Hepatocyte (in vitro differentiated cells): ENCODE measurements around the gene ENO4. TPM values are rescaled to one million over a fixed set of nuclear protein-coding genes. Genes with fewer than 3 reads are reported as not detected.

Source experiments
- DNase-seq: peaks from one replicate; pipeline ENCODE4 v3.0.0-alpha.2; 2016; ENCODE audit warnings: low spot score
- H2AFZ ChIP-seq: fragments of 200-600 bp; sonication (generic); 2 replicates; pipeline ENCODE4 v1.6.0; 2016; ENCODE audit warnings: antibody characterized with exemption, mild to moderate bottlenecking
- H3K27ac ChIP-seq: fragments of 200-600 bp; sonication (generic); 2 replicates; pipeline ENCODE4 v1.5.1; 2016; ENCODE audit warnings: mild to moderate bottlenecking
- H3K27me3 ChIP-seq: fragments of 200-600 bp; sonication (generic); 2 replicates; pipeline ENCODE4 v1.6.1; 2016
- H3K36me3 ChIP-seq: fragments of 200-600 bp; sonication (generic); replicated peaks from 2 replicates; pipeline ENCODE4 v1.5.1; 2016; ENCODE audit warnings: low read depth; ENCODE audit not compliant: insufficient read depth
- H3K4me1 ChIP-seq: fragments of 200-600 bp; sonication (generic); 2 replicates; pipeline ENCODE4 v1.5.1; 2016; ENCODE audit warnings: mild to moderate bottlenecking, moderate library complexity; ENCODE audit not compliant: insufficient read depth
- H3K4me2 ChIP-seq: fragments of 200-600 bp; sonication (generic); 2 replicates; pipeline ENCODE4 v1.6.0; 2016
- H3K4me3 ChIP-seq: fragments of 200-600 bp; sonication (generic); 2 replicates; pipeline ENCODE4 v1.5.1; 2016; ENCODE audit warnings: mild to moderate bottlenecking
- H3K79me2 ChIP-seq: fragments of 200-600 bp; sonication (generic); 2 replicates; pipeline ENCODE4 v1.6.0; 2017; ENCODE audit warnings: mild to moderate bottlenecking
- H3K9me2 ChIP-seq: fragments of 200-600 bp; sonication (generic); replicated peaks from 2 replicates; pipeline ENCODE4 v1.6.0; 2017; ENCODE audit warnings: mild to moderate bottlenecking; ENCODE audit not compliant: insufficient read depth
- H3K9me3 ChIP-seq: fragments of 200-600 bp; sonication (generic); 2 replicates; pipeline ENCODE4 v1.5.1; 2016; ENCODE audit warnings: low read depth, mild to moderate bottlenecking
- H4K20me1 ChIP-seq: fragments of 200-600 bp; sonication (generic); 2 replicates; pipeline ENCODE4 v1.6.0; 2016; ENCODE audit warnings: mild to moderate bottlenecking; ENCODE audit not compliant: insufficient read depth, poor library complexity, severe bottlenecking
- CTCF ChIP-seq: fragments of 200-600 bp; sonication (generic); IDR thresholded peaks from 2 replicates; pipeline ENCODE4 v1.5.1; 2016; ENCODE audit warnings: antibody characterized with exemption, mild to moderate bottlenecking; ENCODE audit not compliant: poor library complexity
- EZH2 ChIP-seq: fragments of 200-600 bp; sonication (generic); IDR thresholded peaks from 2 replicates; pipeline ENCODE4 v1.6.1; 2016; ENCODE audit warnings: antibody characterized with exemption, mild to moderate bottlenecking, borderline replicate concordance
- EZH2phosphoT487 ChIP-seq: fragments of 200-600 bp; sonication (generic); IDR thresholded peaks from one replicate; pipeline ENCODE4 v1.6.1; 2018; ENCODE audit warnings: antibody characterized with exemption, mild to moderate bottlenecking, low read depth, moderate library complexity; ENCODE audit not compliant: unreplicated experiment, severe bottlenecking
- WGBS: methylation state at CpG from one replicate; pipeline ENCODE4 v1.1.6; 2016; ENCODE audit warnings: low lambda C conversion rate; ENCODE audit errors: missing lambda C conversion rate; 5-methylcytosine and 5-hydroxymethylcytosine counted together
- polyA plus RNA-seq: library from polyadenylated mRNA; unstranded; fragments of >200 nt; fragmentation: Nextera tagmentation; extraction: Ambion mirVana; gene quantifications from 2 replicates; pipeline ENCODE4 v1.2.1, GENCODE V29; 2016
- total RNA-seq: library from RNA; depleted of rRNA; stranded (reverse); fragments of >200 nt; gene quantifications from 2 replicates; pipeline ENCODE4 v1.2.3, GENCODE V29; 2014

ENO4 gene
- total and polyA plus RNA-seq, 2 experiments from 2014 or later: 0.24 to 0.43 TPM

DNA sequence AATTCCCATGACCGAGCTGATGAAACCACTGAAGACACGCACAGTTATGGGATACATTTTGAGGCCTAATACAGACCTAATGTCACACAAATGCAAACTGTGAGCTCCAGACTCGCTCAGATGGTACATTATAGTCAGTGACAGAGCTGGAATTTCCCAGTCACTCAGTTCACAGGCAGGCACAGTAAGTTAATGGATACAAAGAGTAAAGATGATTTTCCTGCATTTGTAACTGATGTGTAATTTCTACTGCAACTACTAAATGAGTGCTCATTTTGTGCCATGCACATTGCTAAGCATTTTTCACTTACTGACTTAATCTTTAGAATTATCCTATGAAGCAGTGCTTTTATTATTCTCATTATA, 56.5 kb downstream of the ENO4 start:
- Histone ChIP-seq H3K4me3 (no peak overlapping the region), H2AFZ (no peak overlapping the region), H3K9me3 (no peaks in the 10 kb centered on the region), H3K9me2 (no peaks in the 10 kb centered on the region), H4K20me1 (no peaks in the 10 kb centered on the region), H3K36me3 (no peaks in the 10 kb centered on the region), H3K27ac (no peak overlapping the region), H3K4me1 (no peaks in the 10 kb centered on the region), H3K79me2 (no peaks in the 10 kb centered on the region), H3K27me3 (no peaks in the 10 kb centered on the region), H3K4me2 (no peak overlapping the region)
- 99% methylated on average over 3 of the region's 3 CpGs for WGBS
- no peak for DNase-seq
- no peak for TF ChIP-seq EZH2phosphoT487
- no peak for TF ChIP-seq CTCF
- no peak for TF ChIP-seq EZH2

GRCh38 chr10:116907245-116907987, 58.1 kb downstream of the ENO4 start:
- Histone ChIP-seq H3K36me3 (no peaks in the 10 kb centered on the region), H3K4me3 (no peak overlapping the region), H3K79me2 (no peaks in the 10 kb centered on the region), H3K27me3 (no peaks in the 10 kb centered on the region), H3K4me1 (no peaks in the 10 kb centered on the region), H2AFZ (no peak overlapping the region), H3K27ac (no peak overlapping the region), H3K9me2 (no peaks in the 10 kb centered on the region), H4K20me1 (no peaks in the 10 kb centered on the region), H3K4me2 (no peak overlapping the region), H3K9me3 (no peaks in the 10 kb centered on the region)
- no peak for DNase-seq
- TF ChIP-seq CTCF: no peak
- TF ChIP-seq EZH2phosphoT487: no peak
- no peak for TF ChIP-seq EZH2
- WGBS: 87% methylated on average over 6 of the region's 6 CpGs

- H3K79me2 ChIP-seq: no peaks in the 10 kb centered on the region
- TF ChIP-seq EZH2 (no peak), CTCF (no peak), EZH2phosphoT487 (no peak)
- no peak overlapping the region for H3K4me2 ChIP-seq
- no peaks in the 10 kb centered on the region for H4K20me1 ChIP-seq
- no peaks in the 10 kb centered on the region for H3K4me1 ChIP-seq
- no peak for DNase-seq
- no peak overlapping the region for H2AFZ ChIP-seq
- H3K9me3 ChIP-seq: no peaks in the 10 kb centered on the region
- H3K27me3 ChIP-seq: no peaks in the 10 kb centered on the region
- H3K9me2 ChIP-seq: no peaks in the 10 kb centered on the region
- no peak overlapping the region for H3K27ac ChIP-seq
- H3K4me3 ChIP-seq: no peak overlapping the region
- H3K36me3 ChIP-seq: no peaks in the 10 kb centered on the region
- WGBS: 95% methylated on average over 1 of the region's 1 CpG
Observed at GRCh38 chr10:116909307-116909706, 60.0 kb downstream of the ENO4 start.
